ENCODE data around the gene STPG4.

Gene STPG4

GRCh38 chr2:47049502-47049901 is 105.6 kb downstream of the STPG4 start:
- no peak for DNase-seq

- no peak for DNase-seq
Measured at GRCh38 chr2:47048801-47049480, 106.2 kb downstream of the STPG4 start.

- no peak for DNase-seq
Measured at GRCh38 chr2:47046271-47046670, 108.8 kb downstream of the STPG4 start.

GRCh38 chr2:47043891-47044239 is 111.2 kb downstream of the STPG4 start:
- DNase-seq: no peak

- DNase-seq: no peak
Measured at GRCh38 chr2:47043142-47043890, 111.8 kb downstream of the STPG4 start.

- DNase-seq: no peak
Measured at GRCh38 chr2:47041891-47042684, 113.0 kb downstream of the STPG4 start.

- DNase-seq: no peak
Measured at GRCh38 chr2:47041063-47041462, 114.0 kb downstream of the STPG4 start.

- no peak for DNase-seq
Measured at GRCh38 chr2:47040651-47041050, 114.5 kb downstream of the STPG4 start.

- no peak for DNase-seq
Measured at GRCh38 chr2:47039913-47040562, 115.1 kb downstream of the STPG4 start.

- DNase-seq: no peak
Measured at GRCh38 chr2:47039489-47039870, 115.6 kb downstream of the STPG4 start.

GRCh38 chr2:47038656-47039488 is 116.2 kb downstream of the STPG4 start:
- DNase-seq: no peak

GRCh38 chr2:47037678-47038077 is 117.4 kb downstream of the STPG4 start:
- no peak for DNase-seq
